Measurements from ENCODE around the gene MAP4.

GRCh38 chr3:47950453-47951169 is 65.6 kb downstream of the MAP4 start:
- TF ChIP-seq, protein P1, sequence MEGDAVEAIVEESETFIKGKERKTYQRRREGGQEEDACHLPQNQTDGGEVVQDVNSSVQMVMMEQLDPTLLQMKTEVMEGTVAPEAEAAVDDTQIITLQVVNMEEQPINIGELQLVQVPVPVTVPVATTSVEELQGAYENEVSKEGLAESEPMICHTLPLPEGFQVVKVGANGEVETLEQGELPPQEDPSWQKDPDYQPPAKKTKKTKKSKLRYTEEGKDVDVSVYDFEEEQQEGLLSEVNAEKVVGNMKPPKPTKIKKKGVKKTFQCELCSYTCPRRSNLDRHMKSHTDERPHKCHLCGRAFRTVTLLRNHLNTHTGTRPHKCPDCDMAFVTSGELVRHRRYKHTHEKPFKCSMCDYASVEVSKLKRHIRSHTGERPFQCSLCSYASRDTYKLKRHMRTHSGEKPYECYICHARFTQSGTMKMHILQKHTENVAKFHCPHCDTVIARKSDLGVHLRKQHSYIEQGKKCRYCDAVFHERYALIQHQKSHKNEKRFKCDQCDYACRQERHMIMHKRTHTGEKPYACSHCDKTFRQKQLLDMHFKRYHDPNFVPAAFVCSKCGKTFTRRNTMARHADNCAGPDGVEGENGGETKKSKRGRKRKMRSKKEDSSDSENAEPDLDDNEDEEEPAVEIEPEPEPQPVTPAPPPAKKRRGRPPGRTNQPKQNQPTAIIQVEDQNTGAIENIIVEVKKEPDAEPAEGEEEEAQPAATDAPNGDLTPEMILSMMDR (IDR thresholded peaks at IDR 0.05 in 4 of 5, conservative IDR thresholded peaks at IDR 0.05 in 1 of 5), result no peak
- no peak for TF ChIP-seq POLR2A (IDR thresholded peaks at IDR 0.05)
